NCI-H1417 (cell line): ENCODE data around the gene CNNM2.

Experiments
- DNase-seq, 3 experiments: peaks; one replicate each; lab custom pipeline; 2025; lab: John Stamatoyannopoulos, UW

Gene CNNM2

DNA sequence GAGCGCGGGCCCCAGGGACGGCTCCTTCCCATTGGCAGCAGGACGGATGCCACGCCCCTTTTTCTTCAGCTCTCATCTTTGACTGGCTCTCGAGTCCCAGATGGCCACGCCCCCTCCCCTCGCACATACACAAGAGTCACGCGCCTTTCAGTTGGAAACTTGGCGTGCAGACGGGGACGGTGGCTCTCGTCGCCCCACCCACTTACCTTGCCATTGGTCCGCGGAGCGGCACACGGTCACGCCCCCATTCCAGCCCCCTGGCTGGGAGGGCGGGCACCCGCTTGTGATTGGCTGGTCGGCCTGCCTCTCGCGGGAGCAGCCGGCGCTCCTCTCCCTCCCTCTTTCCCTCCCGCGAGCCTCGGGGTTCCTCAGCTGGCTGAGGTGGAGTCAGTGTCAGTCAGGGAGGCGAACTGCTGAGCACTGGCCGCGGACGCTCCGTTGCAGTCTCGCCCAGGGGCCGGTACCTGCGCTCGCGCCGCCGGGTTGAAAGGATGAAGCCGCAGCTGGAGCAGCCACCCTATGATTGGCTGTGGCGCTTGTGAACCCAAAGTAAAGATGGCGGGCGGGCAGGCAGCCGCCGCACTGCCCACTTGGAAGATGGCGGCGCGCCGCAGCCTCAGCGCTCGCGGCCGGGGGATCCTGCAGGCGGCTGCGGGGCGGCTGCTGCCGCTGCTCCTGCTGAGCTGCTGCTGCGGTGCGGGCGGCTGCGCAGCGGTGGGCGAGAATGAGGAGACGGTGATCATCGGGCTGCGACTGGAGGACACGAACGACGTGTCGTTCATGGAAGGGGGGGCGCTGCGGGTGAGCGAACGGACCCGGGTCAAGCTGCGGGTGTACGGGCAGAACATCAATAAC is at the start of gene CNNM2:
Gene CNNM2, plus strand, starts transcription at position 333 of the 855 bp plus-strand sequence. Its CDS starts 187 bp downstream, at position 520.
- peak; percentile 98 to 99 (median 98) for DNase-seq

DNA sequence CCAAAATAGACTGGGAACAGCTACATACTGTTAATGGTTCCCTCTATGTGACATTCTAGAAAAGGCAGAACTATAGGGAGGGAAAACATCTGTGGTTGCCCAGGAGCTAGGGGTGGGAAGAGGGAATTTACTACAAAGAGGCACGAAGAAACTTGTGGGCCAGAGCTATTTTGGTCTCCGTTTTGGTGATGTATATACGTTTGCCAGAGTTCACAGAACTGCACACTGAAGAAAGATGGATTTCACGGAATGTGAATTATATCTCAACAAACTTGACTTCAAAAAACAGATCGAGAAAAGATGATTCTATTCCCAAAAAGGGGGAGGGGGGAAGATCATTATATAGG is 49.2 kb upstream of the CNNM2 start:
- no peak for DNase-seq

DNA sequence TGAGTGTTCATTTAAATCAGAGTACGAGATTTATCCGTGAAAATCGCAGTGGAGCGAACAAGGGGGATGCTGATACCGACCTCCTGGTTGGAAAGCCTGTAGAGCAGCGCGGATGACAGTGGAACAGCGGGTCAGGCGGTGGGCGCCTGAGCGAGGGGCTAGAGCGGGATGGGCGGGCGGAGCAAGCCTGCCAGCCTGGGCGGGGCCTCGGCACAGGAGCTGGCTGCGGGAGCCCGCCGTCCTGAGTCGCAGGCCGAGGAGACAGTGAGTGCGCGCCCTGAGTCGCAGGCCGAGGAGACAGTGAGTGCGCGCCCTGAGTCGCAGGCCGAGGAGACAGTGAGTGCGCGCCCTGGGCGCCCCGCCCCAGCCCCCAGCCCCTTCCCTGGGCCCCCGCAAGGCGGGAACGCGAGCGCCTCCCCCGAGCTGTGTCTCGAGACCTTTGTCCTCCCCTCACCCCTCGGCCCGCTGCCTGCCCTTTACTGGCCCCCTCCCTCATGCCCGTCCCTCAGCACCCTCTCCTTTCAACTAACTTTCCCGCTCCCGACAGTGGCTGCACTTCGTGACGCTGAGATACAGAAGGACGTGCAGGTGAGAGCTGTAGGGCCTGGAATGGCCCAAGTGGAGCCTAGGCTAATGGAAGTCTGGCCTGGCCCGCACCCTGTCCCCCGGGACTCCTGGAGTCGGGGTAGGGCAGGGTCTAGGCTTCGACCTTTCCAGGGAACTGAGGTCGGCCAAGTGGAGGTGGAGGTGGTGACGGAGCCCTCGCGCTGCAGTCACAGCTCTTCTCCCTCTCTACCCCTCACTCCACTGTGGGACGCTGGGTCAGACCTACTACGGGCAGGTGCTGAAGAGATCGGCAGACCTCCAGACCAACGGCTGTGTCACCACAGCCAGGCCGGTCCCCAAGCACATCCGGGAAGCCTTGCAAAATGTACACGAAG is 48.6 kb upstream of the CNNM2 start, which contains the start of gene AS3MT:
Gene AS3MT, plus strand, starts transcription at position 213 of the 941 bp plus-strand sequence. Its CDS starts 123 bp downstream, at position 336.
- peak in 2 of 3 experiments; percentile 54 to 56 for DNase-seq

DNA sequence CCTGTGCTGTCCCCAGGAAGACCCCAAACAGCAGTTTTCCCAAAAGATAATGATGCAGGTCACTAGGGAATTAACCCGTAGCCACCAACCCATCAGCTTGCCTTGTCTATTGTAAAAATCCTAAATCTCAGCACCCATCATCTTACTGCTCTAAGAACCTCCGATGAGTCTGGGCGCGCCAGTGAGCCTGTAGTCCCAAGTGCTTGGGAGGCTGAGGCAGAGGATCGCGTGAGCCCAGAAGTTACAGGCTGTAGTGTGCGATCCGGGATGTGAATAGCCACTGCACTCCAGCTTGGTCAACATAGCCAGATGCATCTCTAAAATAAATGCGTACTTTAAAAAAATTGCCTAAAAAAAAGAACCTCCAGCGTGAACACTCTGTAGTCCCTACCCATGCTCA is 47.9 kb upstream of the CNNM2 start:
- DNase-seq, result no peak

DNA sequence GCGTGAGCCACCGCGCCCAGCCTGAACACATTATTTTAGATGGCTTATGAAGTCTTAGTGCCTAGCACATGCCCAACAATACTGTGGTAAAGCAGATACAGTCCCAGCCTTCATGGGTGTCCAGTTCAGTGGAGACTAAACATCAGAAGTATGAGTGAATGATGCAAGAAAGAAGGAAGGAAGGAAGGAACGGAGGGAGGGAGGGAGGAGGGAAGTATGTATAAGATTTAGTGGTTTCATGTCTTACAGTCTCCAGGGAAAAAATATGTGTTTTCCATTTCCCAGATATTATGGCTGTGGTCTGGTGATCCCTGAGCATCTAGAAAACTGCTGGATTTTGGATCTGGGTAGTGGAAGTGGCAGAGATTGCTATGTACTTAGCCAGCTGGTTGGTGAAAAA is 45.9 kb upstream of the CNNM2 start:
- no peak for DNase-seq

DNA sequence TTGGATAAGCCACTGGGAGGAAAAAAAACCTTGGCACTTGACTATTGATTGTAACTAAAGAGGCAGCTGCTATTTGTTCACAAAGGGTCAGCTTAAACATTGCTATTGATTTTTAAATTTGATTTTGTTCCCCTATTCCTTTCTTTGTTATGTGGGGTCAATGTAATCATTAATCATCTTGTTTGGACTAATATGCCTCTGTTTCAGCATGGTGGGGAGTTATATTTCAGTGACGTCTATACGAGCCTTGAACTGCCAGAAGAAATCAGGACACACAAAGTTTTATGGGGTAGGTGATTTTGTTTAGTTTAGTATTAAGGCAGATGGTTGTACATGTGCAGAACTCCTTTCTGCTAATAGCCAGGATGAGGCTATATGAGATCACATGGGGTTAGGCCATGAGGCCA is 41.3 kb upstream of the CNNM2 start:
- no peak for DNase-seq

DNA sequence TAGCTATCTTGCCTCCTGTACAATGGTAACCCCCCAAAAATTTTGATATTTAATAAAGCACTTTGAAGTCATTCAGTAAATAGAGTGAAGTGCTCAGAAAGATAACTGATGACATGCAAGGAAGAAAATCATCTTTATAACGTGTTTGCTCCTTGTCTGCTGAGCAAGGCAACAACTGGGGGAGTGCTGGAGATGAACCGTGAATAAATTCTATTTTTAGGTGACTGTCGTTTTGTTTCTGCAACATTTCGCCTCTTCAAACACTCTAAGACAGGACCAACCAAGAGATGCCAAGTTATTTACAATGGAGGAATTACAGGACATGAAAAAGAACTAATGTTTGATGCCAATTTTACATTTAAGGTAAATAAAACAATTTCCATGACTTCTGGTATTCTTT is 39.5 kb upstream of the CNNM2 start:
- no peak for DNase-seq

DNA sequence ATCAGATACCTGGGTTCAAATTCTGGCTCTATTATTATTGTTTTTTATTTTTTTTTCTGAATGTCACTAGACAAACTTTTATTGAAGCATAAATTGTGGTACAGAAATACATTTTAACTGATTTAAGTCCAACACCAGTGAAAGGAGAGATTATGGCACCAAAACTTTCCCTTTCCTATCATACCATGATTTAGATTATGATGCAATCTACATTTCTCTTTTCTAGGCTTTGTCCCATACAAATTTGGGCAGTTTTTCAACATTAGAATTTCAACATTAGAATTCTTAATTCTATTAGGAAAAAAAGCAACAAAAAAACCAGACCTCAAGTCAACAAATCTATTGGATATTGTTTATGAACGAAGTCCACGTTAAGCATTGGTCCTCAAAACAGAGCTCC is 37.8 kb upstream of the CNNM2 start:
- no peak for DNase-seq

DNA sequence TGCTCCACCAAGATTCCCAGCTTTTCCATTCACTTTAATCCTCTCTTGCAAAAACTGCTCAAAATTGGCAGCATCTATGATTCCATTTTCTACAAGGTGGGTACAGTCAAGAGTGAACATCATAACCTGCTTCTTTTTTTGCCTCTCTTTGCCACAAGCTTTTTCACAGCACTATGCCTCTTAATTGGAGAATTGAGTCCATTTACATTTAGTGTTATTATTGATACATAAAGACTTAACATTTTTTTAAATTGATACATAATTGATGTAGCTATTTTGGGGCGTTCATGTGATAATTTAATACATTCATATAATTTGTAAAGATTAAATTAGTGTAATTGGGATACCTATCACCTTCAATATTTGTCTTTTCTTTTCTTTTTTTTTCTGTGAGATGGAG is 30.0 kb upstream of the CNNM2 start:
- no peak for DNase-seq

DNA sequence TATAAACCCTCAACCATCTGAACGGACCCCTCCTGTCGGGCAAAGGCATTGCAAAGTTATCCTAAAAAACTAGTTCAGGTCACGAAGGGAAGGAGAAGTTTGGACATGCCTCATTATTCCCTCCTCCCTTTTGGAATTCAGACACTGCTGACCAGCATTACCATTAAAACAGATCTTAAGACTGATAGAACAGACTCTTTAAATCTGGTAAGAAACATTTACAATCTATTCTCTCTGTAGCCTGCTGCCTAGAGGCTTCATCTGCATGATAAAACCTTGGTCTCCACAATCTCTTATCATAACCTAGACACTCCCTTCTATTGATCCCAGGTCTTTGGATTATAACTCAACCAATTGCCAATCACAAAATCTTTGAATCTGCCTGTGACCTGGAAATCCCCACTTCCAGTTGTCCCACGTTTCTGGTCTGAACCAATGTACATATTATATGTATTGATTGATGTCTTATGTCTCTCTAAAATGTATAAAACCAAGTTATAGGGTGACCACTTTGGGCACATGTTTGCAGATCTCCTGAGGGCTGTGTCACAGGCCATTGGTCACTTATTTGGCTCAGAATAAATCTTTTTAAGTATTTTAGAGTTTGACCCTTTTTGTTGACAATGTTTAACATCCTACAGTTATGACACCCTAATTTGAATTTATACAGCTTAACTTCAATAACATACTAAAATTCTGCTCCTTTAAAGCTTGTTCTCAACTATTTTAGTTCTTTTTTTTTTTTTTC is 23.5 kb upstream of the CNNM2 start:
- no peak for DNase-seq

DNA sequence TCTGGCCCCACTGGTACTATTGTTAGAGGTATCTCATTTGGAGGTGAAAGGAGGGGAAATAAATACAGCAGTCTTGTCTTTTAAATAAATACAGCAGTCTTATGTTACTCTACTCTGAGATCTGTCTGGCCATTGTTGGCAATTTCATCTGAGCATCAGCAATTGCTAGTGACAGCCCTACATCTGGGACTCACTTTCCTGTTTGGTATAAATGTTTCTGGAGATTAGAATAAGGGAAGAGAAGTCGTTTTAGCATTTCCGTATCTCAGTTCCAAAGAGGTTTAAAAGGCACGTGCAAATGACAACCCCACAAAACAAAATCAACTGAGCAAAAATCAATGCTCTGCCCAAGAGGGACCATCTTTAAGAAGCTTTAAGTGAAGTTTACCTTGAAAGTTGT is 18.1 kb upstream of the CNNM2 start:
- DNase-seq, result no peak

DNA sequence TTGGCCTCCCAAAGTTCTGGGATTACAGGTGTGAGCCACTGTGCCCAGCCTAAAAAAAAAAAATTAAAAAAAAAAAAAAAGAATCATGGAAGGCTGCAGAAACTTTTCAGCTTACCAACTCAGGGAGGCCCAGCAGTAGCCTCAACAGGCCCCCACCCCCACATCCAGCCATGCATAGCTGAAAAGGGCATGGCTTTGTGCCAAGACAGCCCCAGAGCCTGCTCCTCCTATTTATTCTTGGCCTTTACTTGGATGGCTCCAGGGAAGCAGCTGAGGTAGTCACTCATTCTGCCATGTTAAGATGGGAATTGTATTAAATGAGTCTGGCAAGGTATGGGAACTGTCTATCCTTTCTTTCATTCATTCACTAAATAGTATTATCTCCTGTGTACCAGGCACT is 13.7 kb upstream of the CNNM2 start:
- no peak for DNase-seq

DNA sequence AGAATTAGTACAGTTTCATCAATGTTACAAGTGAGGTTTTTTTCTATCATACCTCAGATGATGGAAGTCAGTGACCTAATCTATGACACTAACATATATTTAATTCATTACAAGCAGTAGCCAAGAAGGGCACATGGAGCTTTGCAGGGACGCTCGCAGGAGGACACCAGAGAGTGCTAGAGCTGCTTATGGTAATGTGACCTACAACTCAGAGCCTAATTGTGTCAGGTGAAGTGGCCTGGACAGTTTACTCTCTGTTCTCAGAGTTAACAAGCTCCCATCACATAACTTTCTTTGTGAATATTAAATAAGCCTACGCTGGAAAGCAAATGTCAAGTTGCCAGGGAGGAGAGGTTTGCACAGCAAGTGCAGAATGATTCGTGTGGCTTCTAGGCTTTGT is 11.6 kb upstream of the CNNM2 start:
- DNase-seq, result no peak

DNA sequence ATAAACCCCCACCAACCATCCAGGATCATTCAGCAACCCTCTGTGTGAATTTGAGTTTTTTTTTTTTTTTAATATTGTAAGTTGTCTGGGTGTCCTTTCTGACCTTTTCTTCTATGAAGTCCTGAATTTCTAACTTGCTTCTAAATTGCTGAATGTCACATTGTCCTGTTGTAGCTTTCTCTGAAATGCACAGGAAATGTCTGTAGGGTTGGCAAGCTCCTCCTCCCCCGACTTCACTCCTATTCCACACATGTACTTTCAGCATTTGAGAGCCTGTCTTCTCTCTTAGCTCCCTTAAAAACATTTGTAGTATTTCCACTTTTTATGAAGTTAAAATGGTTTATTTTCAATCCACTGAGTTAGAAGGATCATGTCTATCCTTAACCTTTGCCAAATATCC is 3.3 kb upstream of the CNNM2 start:
- no peak for DNase-seq

DNA sequence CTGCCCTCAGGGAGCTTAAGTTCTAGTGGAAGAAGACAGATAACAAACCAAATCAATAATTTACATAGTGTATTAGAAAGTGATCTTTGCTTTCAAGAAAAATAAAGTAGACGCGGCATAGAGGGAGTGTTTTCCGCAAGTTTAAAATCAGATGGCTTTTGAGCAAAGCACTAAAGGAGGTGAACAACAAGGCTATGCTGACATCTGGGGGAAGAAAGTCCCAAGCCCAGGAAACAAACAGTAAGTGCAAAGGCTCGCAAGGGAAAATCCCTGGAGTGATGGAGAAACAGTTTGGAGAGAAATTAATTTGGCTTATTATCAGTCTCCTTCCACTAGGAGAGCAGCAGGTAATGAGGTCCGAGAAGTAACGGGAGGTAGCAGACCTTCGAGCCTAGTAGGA is 1.9 kb upstream of the CNNM2 start:
- DNase-seq, result no peak

DNA sequence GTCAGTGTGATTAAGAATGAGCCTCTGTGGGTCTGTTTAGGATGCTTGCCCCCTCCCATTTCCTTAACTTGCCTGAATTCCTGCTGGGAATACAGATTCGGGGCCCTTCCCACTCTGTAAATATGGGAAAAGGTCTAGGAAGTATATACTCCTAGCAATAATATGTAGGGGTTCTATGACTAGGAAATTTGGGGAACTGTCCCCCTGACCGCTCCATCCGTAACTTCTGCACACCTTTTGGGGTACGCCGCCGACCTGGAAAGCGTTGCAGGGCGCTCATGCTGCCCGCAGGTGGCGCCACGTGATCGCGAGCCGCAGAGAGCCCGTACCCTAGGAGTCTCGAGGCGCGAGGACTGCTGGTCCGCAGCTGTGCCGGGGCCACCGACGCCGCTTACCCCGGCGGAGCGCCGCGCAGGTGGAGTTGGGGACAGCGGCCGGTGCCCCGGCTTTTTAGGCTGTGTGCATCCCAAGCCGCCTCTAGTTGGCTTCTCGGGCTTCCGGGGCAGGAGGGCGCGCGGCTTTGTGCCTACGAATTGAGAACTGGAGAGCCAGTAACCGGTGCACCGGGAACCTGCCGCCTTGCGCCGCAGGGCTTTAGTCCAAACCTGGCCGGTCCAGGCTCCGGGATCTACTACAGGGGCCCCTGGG is 656 bp upstream of the CNNM2 start:
- DNase-seq, result peak; percentile 52 to 88 (median 83)

DNA sequence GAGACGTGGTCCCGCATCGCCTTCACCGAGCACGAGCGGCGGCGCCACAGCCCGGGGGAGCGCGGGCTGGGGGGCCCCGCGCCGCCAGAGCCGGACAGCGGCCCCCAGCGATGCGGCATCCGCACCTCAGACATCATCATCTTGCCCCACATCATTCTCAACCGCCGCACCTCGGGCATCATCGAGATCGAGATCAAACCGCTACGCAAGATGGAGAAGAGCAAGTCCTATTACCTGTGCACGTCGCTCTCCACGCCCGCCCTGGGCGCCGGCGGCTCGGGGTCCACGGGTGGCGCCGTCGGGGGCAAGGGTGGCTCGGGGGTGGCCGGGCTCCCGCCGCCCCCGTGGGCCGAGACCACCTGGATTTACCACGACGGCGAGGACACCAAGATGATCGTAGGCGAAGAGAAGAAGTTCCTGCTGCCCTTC is 737 bp downstream of the CNNM2 start:
- peak in 2 of 3 experiments; percentile 73 for DNase-seq

DNA sequence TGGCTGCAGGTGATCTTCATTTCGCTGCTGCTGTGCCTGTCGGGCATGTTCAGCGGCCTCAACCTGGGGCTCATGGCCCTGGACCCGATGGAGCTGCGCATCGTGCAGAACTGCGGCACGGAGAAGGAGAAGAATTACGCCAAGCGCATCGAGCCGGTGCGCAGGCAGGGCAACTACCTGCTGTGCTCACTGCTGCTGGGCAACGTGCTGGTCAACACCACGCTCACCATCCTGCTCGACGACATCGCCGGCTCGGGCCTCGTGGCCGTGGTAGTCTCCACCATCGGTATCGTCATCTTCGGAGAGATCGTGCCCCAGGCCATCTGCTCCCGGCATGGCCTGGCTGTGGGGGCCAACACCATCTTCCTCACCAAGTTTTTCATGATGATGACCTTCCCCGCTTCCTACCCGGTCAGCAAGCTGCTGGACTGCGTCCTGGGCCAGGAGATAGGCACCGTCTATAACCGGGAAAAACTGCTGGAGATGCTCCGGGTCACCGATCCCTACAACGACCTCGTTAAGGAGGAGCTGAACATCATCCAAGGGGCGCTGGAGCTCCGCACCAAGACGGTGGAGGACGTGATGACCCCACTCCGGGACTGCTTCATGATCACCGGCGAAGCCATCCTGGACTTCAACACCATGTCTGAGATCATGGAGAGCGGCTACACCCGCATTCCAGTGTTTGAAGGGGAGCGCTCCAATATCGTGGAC is 1.3 kb downstream of the CNNM2 start:
- peak in 2 of 3 experiments; percentile 59 to 65 for DNase-seq

DNA sequence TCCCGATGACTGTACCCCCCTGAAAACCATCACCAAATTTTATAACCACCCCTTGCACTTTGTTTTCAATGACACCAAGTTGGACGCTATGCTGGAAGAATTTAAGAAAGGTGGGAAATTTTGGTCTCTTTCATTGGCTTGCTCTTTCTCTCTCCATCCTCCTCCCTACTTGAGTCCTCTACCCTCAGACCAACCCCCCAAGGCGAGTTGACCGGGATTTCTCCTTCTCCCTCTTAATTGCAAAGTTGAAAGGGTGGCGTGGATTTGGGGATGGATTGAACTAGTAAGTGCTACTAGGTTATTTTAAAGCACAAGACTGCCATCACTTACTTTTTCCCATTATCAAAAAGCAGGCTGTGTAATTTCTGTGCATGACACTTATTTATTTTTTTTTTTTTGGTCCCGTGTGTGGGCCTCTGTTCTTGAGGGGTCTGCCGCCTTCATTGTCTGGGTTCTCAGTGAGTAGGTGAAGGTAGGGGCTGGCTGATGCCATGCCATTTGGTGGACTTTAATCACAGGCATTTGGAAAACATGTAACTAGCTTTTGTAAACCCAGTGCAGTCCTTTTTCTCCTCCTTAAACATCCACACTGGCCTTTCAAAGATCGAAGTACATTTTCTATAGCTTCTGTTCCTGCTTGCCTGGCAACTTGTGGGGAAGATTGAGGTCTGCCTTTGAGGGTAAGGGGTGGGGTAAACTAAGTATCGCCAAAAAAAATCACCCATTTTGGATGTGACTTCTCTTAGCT is 2.1 kb downstream of the CNNM2 start:
- peak in 2 of 3 experiments; percentile 1 to 25 for DNase-seq

DNA sequence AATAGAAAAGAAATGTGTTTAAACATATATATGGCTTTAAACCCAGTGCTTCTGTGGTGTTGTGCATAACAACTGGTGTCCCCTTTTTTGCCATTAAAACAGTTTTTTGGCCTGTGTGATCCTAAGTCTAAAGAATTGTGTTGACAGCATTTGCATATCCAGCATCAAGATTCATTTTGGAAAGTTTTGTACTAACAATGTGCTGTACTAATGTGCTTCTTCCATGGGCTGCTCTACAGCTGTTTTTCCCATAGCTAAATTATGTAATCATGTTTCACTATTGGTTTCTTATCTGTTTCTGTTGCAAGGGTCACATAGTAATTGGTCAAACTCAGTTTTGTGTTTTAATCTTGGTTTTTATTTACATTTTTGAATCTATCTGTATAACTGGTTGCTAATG is 5.5 kb downstream of the CNNM2 start:
- DNase-seq, result no peak
